Measurements from ENCODE around the gene PTPRM. TPM values are rescaled to one million over a fixed set of nuclear protein-coding genes. Genes with fewer than 3 reads are reported as not detected.

The PTPRM gene
- total and polyA plus RNA-seq, 2 experiments from 2014 or later: 1.6 to 5.3 TPM

GRCh38 chr18:8366070-8366469 is 799.0 kb downstream of the PTPRM start:
- Histone ChIP-seq H3K4me1 (ENCODE audit: insufficient read depth) (no peaks in the 10 kb centered on the region; the same call in 1 of the 2 replicates), H2AFZ (no peak overlapping the region; the same call in 1 of the 2 replicates), H3K4me2 (no peak overlapping the region; the same call in 1 of the 2 replicates), H3K27ac (ENCODE audit: low read depth) (no peak overlapping the region), H3K27me3 (ENCODE audit: insufficient read depth) (0 out of 2 replicates have a peak, but pooled peaks cover 6% of the 10 kb centered on the region), H4K20me1 (replicated peaks; ENCODE audit: insufficient read depth) (no peaks in the 10 kb centered on the region), H3K79me2 (replicated peaks; ENCODE audit: insufficient read depth) (no peaks in the 10 kb centered on the region), H3K36me3 (ENCODE audit: insufficient read depth) (no peaks in the 10 kb centered on the region), H3F3A (replicated peaks; ENCODE audit: low read depth) (no peaks in the 10 kb centered on the region; the same call in 1 of the 2 replicates), H3K9me2 (ENCODE audit: insufficient read depth) (no peaks in the 10 kb centered on the region), H3K4me3 (no peak overlapping the region)
- H3K27ac Mint-ChIP-seq: no peak overlapping the region
- ATAC-seq (no peak), DNase-seq (ENCODE audit: low spot score) (no peak)
- H3K9me3 Mint-ChIP-seq: no peaks in the 10 kb centered on the region; the same call in 2 of the 3 replicates
- no peak for TF ChIP-seq NANOG (IDR thresholded peaks at IDR 0.05; ENCODE audit: borderline replicate concordance)
- no peak for TF ChIP-seq CREB1 (CRISPR knock-in tag; IDR thresholded peaks at IDR 0.05; ENCODE audit: low read depth)
- TF ChIP-seq STAT1 (IDR thresholded peaks at IDR 0.05; ENCODE audit: unreplicated experiment): no peak
- TF ChIP-seq ZNF331 (CRISPR knock-in tag; IDR thresholded peaks at IDR 0.05; ENCODE audit: low read depth): no peak
- TF ChIP-seq EZH2 (IDR thresholded peaks at IDR 0.05; ENCODE audit: low read depth, unreplicated experiment): no peak
- TF ChIP-seq CTCF (conservative IDR thresholded peaks at IDR 0.05; ENCODE audit: low read depth in 2 of 2): no peak
- no peak for TF ChIP-seq JUNB (IDR thresholded peaks at IDR 0.05; ENCODE audit: unreplicated experiment)
- TF ChIP-seq ZNF114 (CRISPR knock-in tag; IDR thresholded peaks at IDR 0.05): no peak
- no peak for TF ChIP-seq REST (IDR thresholded peaks at IDR 0.05; ENCODE audit: unreplicated experiment)
- TF ChIP-seq ETS1 (IDR thresholded peaks at IDR 0.05): no peak
- no peak for TF ChIP-seq EZH2phosphoT487 (IDR thresholded peaks at IDR 0.05; ENCODE audit: unreplicated experiment)
- TF ChIP-seq POLR2AphosphoS5 (IDR thresholded peaks at IDR 0.05; ENCODE audit: low read depth): no peak
- no peak for TF ChIP-seq ZNF462 (CRISPR knock-in tag; IDR thresholded peaks at IDR 0.05)
- H3K27me3 Mint-ChIP-seq (ENCODE audit: insufficient read depth, low read depth, poor library complexity): peaks cover 13% of the 10 kb centered on the region
- no peak overlapping the region for H3K4me3 Mint-ChIP-seq
- H3K4me1 Mint-ChIP-seq: peaks cover 26% of the 10 kb centered on the region
- no peaks in the 10 kb centered on the region for H3K36me3 Mint-ChIP-seq (ENCODE audit: low read depth)
